GM19395 (cell line): ENCODE measurements around the gene MTURN.

Source experiments
- ATAC-seq: cut with Tn5 transposase; IDR thresholded peaks from one replicate; pipeline ENCODE4 v1.9.1; 2021; ENCODE audit warnings: mild to moderate bottlenecking, moderate library complexity; ENCODE audit not compliant: unreplicated experiment

Gene MTURN

GRCh38 chr7:30201921-30202320 lies 67.1 kb downstream of the MTURN start:
- no peak for ATAC-seq

GRCh38 chr7:30202671-30203070 lies 67.9 kb downstream of the MTURN start:
- no peak for ATAC-seq

GRCh38 chr7:30206491-30206890 lies 71.7 kb downstream of the MTURN start:
- ATAC-seq = no peak

GRCh38 chr7:30206942-30207341 lies 72.2 kb downstream of the MTURN start:
- ATAC-seq = no peak

- no peak for ATAC-seq
These were observed 72.6 kb downstream of the MTURN start for GRCh38 chr7:30207376-30207775.

GRCh38 chr7:30209951-30210350 lies 75.2 kb downstream of the MTURN start:
- no peak for ATAC-seq
